Measurements from ENCODE around the gene ALPL.

- TF ChIP-seq ZNF655 (CRISPR knock-in tag; IDR thresholded peaks at IDR 0.05) = no peak
- TF ChIP-seq HMG20A (CRISPR knock-in tag; conservative IDR thresholded peaks at IDR 0.05) = no peak
These were observed 81.1 kb downstream of the ALPL start for GRCh38 chr1:21590126-21590880.
